ENCODE measurements around the gene C15orf61. TPM values are rescaled to one million over a fixed set of nuclear protein-coding genes. Genes with fewer than 3 reads are reported as not detected.

C15orf61 gene
- total RNA-seq, 2 donors from 2014 or later = 5.4 to 6.2 TPM

DNA sequence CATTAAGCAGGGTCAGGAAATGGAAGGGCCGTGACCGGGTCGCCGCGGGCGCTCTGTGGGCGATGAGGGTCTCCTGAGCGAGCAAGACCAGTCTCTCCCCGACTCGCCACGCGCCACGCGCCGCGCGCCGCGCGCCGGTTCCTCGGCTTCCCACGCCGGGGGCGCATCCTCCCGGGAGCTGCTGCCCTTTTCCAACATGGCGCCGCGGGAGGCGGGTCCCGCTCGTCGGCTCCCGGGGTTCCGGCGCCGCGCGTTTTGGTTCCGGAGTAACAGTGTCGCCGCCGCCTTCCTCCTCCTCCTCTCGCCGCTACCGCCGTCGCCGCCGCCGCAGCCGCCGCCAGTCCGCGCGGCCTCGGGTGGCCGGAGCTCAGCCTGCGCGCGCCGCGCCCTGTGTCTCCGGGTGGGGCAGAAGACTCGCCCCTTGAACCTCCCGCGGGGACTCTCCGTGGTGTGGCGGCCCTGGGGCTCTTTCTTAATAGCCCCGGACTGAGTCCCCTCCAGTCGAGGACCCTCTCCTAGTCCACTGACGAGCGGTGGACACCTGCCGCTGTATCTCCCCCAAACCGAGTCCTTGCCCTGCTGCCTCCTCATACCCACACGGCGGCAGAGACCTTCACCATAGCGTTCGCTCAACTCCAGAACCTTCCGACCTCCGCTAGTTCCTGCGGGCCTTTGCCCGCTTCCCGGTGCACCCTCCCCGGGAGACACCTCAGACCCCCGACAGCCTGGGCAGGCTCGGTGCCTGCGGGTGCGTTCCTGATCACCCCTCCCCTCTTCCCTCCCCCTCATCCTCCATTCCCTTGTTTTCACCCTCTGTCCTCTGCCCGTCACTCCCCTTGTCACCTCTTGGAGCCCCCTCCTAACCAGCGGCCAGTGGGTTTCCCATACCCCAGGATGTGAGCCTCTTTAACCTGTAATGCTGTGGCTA, 21.8 kb downstream of the C15orf61 start, which contains the start of gene MAP2K5:
TSS of gene MAP2K5 (plus strand) at position 284 of the 928 bp plus-strand sequence. CDS start at position 917, 633 bp downstream.
- no peaks in the 10 kb centered on the region for H3K36me3 ChIP-seq
- peak within 1 kb of the TSS; percentile 87 to 92 for H3K9ac ChIP-seq (ENCODE audit: low read depth in 2 of 2, low read length in 2 of 2)
- H3K4me1 ChIP-seq = no peaks in the 10 kb centered on the region
- DNase-seq = peak; percentile 88
- no peaks in the 10 kb centered on the region for H3K9me3 ChIP-seq
- no peak for TF ChIP-seq CTCF (IDR thresholded peaks at IDR 0.05)
- H3K27ac ChIP-seq = peak within 1 kb of the TSS; percentile 89
- no peaks in the 10 kb centered on the region for H3K27me3 ChIP-seq
- H3K4me3 ChIP-seq = peak within 1 kb of the TSS; percentile 64
- intact Hi-C loops (cut with DNase I) = loop anchor here (10.0 kb wide), 1 partner anchor 292 kb away; no protein-coding TSS in a partner anchor

- DNase-seq = peak; percentile 38
- intact Hi-C loops (cut with DNase I) = loop anchor here (10.0 kb wide), 1 partner anchor 291 kb away; no protein-coding TSS in a partner anchor
- H3K4me3 ChIP-seq = peak overlapping the region; percentile 64
Measured at GRCh38 chr15:67543348-67543718, 22.4 kb downstream of the C15orf61 start.

DNA sequence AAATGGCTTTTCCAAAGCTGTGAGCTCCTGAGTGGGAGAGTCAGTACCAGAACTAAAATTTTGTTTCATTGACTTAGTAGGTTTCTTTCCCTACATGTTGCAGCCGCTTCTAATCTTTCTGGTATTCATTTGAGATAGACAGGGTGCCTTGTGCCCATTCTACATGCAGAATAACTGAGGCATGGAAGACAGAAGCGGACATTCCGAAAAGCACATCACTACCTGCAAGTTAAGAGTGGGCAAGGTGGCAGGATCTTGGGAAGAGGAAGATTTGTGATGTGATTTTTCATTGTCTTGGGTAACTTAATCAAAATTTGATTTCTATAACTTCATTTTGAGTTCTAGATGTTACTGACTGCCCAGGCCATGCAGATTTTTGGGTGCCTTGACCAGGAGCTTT, 23.5 kb downstream of the C15orf61 start:
- Histone ChIP-seq H3K9me3 (no peaks in the 10 kb centered on the region), H3K9ac (ENCODE audit: low read depth in 2 of 2, low read length in 2 of 2) (no peak overlapping the region), H3K36me3 (no peaks in the 10 kb centered on the region), H3K27me3 (no peaks in the 10 kb centered on the region), H3K4me1 (peaks cover 10% of the 10 kb centered on the region), H3K4me3 (no peak overlapping the region), H3K27ac (no peak overlapping the region)
- no peak for TF ChIP-seq CTCF (IDR thresholded peaks at IDR 0.05)
- DNase-seq = no peak
- intact Hi-C loops (cut with DNase I) = loop anchor here (10.0 kb wide), 1 partner anchor 290 kb away; no protein-coding TSS in a partner anchor

More at GRCh38 chr15:67543348-67543718, 22.4 kb downstream of the C15orf61 start:
- no peaks in the 10 kb centered on the region for H3K9me3 ChIP-seq
- peak overlapping the region; percentile 89 for H3K27ac ChIP-seq
- peak overlapping the region; percentile 87 to 92 for H3K9ac ChIP-seq (ENCODE audit: low read depth in 2 of 2, low read length in 2 of 2)
- no peaks in the 10 kb centered on the region for H3K36me3 ChIP-seq
- H3K4me1 ChIP-seq = peaks cover 4% of the 10 kb centered on the region
- H3K27me3 ChIP-seq = no peaks in the 10 kb centered on the region
- TF ChIP-seq CTCF (IDR thresholded peaks at IDR 0.05) = no peak

DNA sequence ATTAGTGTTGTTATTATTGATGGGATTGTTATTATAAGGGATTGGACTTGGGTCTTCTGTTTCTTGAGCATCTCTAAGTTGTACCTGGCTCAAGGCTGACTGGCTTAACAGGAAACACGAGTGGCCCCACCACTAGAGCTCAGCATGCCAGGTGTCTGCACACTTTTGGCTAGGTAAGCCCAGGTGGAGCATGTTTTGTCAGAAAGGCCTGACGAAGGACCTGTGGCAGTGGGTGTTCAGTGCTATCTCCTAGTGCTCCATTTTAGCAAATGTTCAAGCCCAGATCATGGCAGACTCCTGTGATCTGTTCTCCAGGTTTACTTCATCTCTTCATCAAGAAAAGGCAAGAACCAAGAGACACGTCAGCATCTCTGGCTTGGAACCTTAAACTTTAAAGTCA, 24.9 kb downstream of the C15orf61 start:
- H3K27ac ChIP-seq = no peak overlapping the region
- peaks cover 10% of the 10 kb centered on the region for H3K4me1 ChIP-seq
- no peaks in the 10 kb centered on the region for H3K9me3 ChIP-seq
- TF ChIP-seq CTCF (IDR thresholded peaks at IDR 0.05) = no peak
- no peak for DNase-seq
- no peaks in the 10 kb centered on the region for H3K27me3 ChIP-seq
- H3K36me3 ChIP-seq = no peaks in the 10 kb centered on the region
- no peak overlapping the region for H3K4me3 ChIP-seq
- H3K9ac ChIP-seq (ENCODE audit: low read depth in 2 of 2, low read length in 2 of 2) = no peak overlapping the region
- intact Hi-C loops (cut with DNase I) = loop anchor here (10.0 kb wide), 1 partner anchor 289 kb away; no protein-coding TSS in a partner anchor

DNA sequence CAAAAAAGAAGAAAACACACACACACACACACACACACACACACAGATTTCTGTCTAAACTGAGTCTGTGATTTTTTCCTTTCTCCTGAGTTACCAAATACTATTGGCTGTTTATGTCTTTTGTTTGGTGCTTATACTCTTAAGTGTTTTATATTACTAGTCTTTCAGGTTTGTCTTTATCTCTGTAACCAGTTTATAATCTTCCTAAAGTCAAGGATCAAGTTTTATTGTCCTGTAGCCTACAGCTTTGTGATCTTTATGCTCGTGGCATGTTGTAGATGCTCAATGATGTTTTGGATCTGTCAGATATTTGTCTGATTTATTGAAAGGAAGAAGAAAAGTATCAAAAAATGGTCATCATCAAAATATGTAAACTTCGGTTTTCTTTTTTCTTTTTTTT, 26.1 kb downstream of the C15orf61 start:
- Histone ChIP-seq H3K4me3 (no peak overlapping the region), H3K27ac (no peak overlapping the region), H3K36me3 (no peaks in the 10 kb centered on the region), H3K9ac (ENCODE audit: low read depth in 2 of 2, low read length in 2 of 2) (no peak overlapping the region), H3K27me3 (no peaks in the 10 kb centered on the region), H3K9me3 (no peaks in the 10 kb centered on the region), H3K4me1 (peaks cover 10% of the 10 kb centered on the region)
- intact Hi-C loops (cut with DNase I) = loop anchor here (10.0 kb wide), 1 partner anchor 288 kb away; no protein-coding TSS in a partner anchor
- DNase-seq = no peak
- no peak for TF ChIP-seq CTCF (IDR thresholded peaks at IDR 0.05)
